Kasumi-1 (cell line): Measurements from ENCODE around the gene POLR2L.

Experiments used
- DNase-seq, 2 experiments: peaks; one replicate each; lab custom pipeline; 2025; lab: John Stamatoyannopoulos, UW

The POLR2L gene

GRCh38 chr11:810040-810567 lies 32.2 kb downstream of the POLR2L start:
- no peak for DNase-seq

GRCh38 chr11:809287-810039 lies 32.9 kb downstream of the POLR2L start, which contains the start of gene RPLP2:
RPLP2 (plus strand) TSS chr11:809967; CDS start chr11:810235, 268 bp downstream.
- DNase-seq, result peak; percentile 96 to 98

DNA sequence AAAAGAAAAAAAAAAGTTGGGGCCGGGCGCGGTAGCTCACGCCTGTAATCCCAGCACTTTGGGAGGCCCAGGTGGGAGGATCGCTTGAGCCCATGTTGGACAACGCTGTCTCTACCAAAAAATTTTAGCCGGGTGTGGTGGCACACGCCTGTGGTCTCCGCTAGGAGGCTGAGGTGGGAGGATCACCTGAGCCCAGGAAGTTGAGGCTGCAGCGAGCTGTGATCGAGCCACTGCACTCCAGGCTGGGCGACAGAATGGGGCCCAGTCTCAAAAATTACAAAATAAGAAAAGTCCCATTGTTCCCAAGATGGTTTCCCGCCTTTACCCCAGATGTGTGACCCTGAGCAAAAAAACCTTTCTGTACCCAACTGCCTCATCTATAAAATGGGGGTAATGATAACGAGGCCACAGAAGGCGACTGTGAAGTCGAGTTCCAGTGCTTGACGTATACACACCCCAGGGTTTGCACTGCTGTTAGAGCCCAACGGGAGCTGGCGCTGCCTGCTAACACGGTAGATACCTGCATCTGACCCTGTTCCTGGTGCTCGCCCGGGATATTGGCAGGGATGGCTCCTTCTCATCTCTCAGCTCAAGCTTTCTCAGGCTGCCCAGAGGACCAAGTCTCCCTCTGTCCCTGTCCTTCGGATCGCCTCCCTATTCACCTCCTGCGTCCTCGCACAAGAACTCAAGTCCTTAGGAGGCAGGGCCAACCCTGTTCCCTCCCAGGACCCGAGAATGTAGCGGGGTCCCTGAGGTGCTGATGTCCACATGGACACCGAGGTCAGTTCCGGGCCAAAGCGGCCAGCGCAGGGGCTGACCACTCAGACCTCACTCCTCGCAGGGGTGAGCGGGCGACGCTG lies 33.7 kb downstream of the POLR2L start:
- peak; percentile 51 to 66 for DNase-seq

DNA sequence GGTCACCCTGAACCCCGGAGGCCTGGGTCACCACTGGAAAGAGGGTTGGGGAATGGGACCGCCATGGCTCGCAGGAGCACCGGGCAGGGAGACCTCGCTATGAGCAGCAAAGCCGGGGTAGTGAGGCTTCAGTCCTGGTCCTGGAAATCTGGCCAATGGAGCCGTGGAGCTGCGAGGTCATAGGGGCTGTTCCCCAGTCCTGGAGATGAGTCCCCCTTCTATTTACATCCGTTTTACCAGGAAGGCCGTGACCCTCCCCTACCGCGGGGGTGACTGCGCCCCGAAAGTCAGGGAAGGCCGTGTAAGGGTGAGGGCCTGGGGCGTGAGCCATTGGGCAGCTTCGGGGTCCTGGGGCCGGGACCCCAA lies 37.7 kb downstream of the POLR2L start:
- no peak for DNase-seq

- DNase-seq, result no peak
Measured at GRCh38 chr11:803770-804598, 38.3 kb downstream of the POLR2L start.

DNA sequence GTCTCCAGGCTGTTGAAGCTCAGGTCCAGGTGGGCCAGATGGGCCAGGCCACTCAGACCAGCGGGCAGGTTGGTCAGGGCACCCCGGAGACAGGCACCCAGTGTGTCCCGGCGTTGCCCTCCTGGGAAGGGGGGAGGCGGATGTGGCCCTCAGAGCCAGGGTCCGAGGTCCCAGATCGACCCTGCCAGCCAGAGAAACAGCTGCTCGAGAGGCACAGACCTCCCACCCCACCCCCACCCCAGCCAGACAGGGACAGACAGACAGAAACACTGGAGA lies 38.9 kb downstream of the POLR2L start:
- DNase-seq, result no peak

DNA sequence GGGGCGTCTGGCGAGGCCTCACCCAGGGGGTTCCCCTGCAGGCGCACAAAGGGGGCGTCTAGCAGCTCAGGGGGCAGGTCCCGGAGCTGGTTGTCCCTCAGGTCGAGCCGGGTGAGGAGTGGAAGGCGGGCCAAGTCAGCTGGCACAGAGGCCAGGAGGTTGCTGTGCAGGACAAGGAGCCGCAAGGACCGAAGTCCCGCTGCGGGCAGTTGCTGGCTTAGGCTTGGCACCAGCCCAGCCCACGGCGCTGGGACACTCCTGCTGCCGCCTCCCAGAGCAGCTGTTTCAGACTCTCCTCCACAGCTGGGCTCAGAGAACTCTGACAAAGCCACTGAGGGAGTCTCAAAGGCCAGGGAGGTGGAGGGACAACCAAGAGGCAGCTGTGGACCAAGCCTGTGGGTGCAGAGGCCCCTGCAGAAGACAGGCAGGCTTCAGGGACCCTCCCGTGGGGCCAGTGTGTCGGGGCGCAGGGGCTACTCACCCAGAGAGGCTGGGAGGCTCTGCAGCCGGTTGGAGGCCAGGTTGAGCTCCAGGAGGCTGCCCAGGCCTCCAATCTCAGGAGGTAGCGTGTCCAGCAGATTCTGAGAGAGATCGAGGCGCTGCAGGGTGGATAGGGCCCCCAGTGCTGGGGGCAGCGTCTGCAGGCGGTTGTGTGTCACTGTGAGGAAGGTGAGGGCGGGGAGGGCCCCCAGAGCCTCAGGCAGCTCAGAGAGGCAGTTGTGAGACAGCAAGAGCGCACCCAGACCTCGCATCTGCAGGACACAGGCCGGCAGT lies 39.4 kb downstream of the POLR2L start:
- DNase-seq, result no peak

DNA sequence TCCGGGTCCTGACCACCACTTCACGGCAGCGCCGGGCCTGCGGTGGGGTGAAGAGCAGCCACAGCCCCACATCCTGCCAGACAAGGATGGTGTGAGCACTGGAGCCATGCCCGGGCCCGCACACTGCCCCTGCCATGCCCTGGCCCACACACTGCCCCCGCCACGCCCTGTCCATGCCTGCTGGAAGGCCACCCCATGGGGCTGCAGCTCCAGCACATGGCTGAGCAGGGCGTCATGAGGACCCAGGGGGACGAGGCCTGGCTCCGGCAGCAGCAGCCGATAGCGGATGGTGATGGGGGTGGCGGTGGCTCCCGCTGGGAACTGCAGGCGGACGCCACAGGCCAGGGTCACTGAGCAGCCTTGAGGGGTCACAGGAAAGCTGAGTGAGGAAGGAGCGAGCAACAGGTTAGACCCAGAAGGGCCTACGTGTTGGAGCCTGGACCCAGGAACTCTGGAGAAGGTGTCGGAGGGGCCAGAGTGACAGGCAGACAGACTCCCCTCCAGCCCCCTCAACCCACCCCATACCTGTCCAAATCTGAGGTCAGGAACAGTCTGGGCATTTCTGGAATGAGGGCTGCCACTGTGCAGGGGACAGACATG lies 40.2 kb downstream of the POLR2L start:
- no peak for DNase-seq

DNA sequence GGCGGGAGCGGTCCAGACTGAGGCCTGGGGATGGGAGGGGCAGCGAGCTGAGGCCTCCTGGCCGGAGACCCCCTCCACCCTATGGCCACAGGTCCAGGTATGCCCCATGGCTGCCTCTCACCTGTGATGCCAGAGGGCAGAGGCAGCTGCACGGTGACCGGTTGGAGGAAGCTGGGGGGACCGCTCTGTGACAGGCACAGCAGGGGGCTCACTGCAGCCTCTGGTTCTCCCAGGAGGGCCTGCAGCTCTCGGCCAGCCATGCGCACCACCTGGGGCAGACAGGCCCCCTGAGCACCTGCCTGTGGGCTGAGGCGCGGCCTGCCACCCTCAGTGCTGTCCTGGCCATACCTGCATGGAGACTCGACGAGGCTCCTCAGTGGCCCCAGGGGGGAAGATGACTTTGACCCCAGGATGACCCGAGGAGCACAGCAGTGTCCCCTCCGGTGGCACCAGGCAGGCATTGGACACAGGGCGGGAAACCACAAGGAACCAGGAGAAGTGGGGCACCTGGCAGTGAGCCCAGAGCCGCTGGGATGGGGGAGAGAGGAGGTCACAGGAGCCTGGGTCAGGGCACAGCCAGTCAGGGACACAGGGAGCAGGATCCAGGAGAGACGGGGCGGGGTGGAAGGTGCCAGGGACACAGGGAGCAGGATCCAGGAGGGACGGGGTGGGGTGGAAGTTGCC lies 41.1 kb downstream of the POLR2L start:
- DNase-seq, result no peak

DNA sequence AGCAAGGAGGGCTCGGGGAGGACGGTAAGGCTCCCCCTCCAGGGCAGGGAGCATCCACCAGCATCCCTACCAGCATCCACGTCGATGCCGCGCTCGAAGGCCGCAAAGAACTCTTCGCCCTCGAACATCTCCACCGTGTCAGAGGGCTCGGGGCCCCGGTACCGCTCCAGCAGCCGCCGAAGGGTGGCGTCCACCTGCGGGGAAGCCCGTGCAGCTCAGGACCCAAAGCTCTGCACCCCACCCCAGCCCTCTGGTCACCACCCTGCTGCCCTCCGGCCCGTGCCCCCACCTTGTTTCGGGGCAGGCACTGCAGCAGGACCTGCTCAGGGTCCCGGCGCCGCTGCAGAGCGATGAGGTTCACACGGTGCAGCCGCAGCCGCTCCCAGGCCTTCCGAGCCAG lies 41.9 kb downstream of the POLR2L start:
- no peak for DNase-seq

DNA sequence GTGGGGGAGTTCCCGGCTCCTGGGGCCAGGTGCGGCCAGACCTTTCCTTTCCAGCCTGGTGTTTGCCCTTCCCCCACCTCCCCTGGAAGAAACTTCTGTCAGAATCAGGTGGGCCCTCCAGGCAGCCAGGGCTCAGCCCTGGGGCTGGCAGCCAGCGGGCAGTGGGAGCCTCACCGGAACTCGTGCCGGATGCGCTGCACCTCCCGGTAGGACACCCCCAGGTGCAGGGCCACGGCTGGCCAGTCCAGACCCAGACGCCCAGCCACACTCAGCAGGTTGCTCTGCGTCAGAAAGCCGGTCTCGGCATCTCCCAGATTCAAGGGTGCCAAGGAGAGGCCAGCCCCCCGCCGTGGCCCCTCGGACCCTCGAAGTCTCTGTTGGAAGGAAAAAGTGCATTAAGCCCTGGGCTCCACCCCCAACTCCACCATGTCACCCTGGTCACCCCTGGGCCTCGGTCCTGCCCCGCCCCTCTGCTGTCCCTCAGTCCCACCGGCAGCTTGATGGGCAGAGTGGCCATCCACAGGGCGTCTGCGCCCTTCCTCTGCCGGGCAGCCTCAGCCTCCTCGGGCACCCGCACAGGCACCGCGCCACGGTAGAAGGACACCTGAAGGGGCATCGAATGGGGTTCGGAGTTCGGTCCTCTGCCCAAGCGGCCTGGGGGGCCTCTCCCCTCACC lies 42.5 kb downstream of the POLR2L start:
- DNase-seq, result no peak

- peak; percentile 69 to 80 for DNase-seq
Measured at GRCh38 chr11:798093-798713, 44.1 kb downstream of the POLR2L start, which contains the start of gene SLC25A22. SLC25A22 (minus strand) TSS chr11:798281; CDS start chr11:795006, 3,275 bp downstream.

GRCh38 chr11:797296-798092 lies 44.8 kb downstream of the POLR2L start:
- DNase-seq, result peak; percentile 93 to 96

DNA sequence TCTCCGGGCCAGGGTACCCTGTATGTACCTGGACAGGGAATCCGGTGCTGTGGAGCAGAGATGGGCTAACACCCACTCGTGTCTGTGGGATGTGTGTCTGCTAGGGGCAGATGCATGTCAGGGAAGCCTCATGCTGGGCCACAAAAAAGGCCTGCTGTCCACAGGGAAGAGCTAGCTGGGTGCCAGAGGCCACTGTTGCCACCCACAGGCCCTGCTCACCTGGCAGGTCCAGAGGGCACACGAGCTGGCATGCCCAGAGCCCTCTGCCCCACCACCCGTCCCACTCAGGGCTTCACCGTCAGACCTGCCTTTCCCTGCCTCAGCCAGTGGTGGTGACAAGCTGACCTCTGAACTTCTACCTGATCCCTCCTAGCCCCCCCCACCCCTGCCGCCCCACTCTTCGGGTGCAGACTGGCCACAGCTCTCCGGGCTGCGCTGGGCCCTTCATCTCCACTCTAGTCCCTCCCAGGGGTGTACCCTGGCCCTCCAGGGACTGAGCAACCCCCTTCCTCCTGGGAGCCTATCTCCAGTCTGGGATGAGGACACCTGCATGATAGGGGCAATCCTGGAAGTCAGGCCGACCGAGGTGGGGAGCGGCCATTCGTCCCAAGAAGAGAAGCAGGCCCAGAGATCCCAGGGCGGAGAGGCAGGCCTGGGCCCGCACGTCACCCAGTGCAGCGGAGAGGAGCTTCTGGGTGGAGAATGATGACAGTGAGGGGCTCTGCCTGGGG lies 45.6 kb downstream of the POLR2L start:
- no peak for DNase-seq

GRCh38 chr11:795634-796564 lies 46.4 kb downstream of the POLR2L start:
- DNase-seq, result peak; percentile 95 to 97

- DNase-seq, result no peak
Measured at GRCh38 chr11:794766-795633, 47.3 kb downstream of the POLR2L start.
